Right kidney (tissue), 1 donor: ENCODE results near the gene PF4V1.

ENCODE experiments used
- DNase-seq: peaks from one replicate; pipeline ENCODE4 v3.0.0-alpha.2; 2016

The PF4V1 gene

DNA sequence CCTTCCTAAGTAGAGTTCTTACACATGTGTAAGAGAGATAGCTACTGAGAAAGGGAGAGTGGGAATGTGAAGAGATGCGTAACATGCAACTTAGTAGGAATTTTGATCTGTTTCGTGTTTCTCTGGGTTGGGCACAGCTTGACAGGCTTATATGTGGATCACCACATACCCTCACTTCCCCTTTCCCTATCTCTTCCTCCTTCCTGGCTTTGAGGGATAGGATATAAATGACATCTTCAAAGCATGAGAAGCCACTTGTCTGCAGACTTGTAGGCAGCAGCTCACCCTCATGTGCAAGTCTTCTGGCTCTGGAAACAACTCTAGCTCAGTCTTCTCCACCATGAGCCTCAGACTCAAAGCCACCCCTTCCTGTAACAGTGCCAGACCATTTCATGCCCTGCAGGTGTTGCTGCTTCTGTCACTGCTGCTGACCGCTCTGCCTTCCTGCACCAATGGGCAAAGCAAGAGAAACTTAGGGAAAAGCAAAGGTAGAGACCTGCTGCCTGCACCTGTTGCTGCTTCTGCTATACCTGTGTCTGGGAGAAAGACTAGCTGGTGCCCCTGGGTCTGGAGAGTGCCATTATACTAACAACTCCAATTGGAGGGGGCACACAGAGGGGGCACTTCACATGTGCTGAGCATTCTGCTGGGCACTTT lies 5.4 kb upstream of the PF4V1 start:
- no peak for DNase-seq

DNA sequence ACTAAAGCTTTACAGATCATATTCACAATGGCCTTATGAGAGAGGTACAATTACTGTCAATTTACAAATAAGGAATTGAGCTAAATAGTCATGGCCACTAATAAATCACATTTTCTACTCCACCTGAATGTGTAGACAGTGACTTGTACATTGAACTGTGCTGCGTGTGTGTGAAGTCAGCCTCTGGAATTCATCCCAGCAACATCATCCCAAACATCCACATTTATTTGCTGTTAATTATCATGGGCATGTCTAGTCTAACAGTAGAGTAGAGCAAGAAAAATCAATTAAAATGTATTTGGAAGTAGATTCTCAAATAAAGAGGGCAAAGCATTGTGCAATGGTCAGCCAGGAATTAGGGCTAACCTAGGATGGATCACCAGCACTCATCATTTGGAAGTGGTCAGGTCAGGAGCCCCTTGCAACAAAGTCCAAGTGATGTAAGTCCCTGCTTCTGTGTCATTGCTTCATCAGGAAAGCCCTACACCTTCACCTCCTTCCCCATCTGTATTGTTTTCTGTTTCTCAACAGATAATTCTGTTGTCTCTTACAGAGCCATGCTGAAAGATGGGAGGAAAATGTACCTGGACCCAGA lies 4.8 kb upstream of the PF4V1 start:
- DNase-seq: no peak

DNA sequence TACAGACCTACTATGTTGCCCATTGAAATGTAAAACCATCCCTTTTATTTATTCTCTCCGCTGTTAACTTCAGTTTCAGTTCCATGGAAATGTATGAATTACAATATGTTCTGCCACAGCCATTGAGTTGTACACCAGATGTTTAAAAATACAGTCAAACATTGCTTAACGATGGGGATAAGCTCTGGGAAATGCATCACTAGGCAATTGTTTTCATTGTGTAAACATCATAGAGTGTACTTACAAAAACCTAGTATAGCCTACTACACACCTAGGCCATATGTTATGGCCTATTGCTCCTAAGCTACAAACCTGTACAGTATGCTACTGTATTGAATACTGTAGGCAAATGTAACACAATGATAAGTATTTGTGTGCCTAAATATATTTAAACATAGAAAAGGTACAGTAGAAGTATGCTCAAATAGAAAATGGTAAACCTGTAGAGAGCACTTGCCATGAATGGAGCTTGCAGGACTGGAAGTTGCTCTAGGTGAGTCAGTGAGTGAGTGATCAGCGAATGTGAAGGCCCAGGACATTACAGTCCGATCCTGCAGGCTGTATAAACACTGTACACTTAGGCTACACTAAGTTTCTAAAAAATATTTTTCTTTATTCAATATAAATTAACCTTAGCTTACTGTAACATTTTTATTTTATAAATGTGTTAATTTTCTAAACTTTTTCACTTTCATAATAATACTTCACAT lies 2.7 kb upstream of the PF4V1 start:
- DNase-seq: no peak

DNA sequence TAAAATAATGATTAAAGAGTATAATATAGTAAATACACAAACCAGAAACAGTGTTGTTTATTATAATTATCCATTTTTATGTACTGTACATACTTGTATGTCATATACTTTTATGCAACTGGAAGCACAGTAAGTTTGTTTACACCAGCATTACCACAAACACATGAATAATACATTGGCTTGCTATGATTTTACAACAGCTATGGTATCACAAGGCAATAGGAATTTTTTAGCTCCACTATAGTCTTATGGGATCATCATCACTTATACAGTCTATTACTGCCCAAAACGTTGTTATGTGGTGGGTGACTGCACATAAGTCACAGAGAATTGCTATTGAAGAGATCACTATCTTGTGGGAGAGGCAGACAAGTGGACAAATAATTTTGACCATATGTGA lies 1.8 kb upstream of the PF4V1 start:
- no peak for DNase-seq

GRCh38 chr4:73852771-73853170 lies 325 bp upstream of the PF4V1 start:
- no peak for DNase-seq

DNA sequence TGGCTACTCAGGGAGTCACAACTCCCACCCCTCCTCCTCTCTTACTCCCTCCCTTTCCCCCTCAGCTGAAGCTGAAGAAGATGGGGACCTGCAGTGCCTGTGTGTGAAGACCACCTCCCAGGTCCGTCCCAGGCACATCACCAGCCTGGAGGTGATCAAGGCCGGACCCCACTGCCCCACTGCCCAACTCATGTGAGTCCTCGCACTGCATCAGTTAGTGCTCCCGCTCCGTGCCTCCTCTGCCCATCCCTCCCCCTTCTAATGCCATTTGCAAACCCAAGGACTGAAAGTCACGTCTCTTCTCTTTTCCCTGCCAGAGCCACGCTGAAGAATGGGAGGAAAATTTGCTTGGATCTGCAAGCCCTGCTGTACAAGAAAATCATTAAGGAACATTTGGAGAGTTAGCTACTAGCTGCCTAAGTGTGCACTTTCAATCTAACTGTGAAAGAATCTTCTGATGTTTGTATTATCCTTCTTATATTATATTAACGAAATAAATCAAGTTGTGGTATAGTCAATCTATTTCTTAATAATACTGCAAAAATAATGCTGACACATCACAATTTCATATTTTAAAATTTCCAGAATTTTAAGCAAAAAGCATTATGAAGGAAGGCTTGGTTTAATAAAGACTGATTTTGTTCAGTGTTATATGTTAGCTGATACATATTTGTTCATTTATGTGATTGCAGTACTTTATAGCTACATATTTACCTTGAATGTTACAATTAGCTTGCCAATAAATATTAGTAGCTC lies 800 bp downstream of the PF4V1 start:
- DNase-seq: no peak

GRCh38 chr4:73855406-73855805 lies 2.3 kb downstream of the PF4V1 start:
- no peak for DNase-seq

GRCh38 chr4:73856518-73856917 lies 3.4 kb downstream of the PF4V1 start:
- no peak for DNase-seq

DNA sequence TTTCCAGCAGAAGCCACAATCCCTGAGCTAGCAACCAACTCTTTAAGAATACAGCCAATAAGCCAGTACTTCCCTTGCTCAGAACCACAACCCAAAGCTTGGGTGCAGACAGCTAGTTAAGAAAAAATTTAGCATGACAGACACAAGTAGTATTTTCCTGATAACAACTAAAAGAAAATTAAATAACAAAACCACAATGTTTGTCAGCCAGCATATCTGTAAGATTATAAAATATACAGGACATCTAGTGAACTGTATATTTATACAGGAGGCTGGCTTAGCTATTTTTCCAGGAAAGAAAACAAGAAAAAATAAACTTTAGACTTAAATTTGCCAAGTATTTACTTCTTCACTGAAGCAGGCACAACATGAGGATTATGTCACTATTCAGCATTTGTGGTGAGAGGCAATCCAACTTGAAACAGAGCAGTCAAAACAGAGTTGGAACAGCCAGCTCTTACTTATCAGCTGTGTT lies 6.6 kb downstream of the PF4V1 start:
- no peak for DNase-seq

GRCh38 chr4:73860181-73860580 lies 7.1 kb downstream of the PF4V1 start:
- no peak for DNase-seq

DNA sequence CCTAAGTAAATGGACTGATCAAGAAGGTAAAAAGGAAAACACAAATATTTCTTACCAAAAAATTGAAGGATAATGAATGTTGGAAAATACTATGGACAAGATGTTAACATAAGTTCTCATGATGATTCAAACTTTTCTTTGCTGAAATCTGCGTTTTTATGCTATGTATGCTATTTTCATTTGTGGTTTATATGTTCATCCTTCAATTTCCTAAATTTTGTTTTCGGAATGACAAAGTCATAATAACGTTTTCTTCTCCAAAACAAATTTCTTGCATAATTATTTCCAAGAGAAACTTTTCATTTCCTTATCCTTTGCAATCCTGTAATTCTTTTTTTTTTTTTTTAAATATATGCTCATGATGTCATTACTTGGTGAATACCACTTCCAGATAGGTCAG lies 7.8 kb downstream of the PF4V1 start:
- DNase-seq: no peak

- no peak for DNase-seq
Measured at GRCh38 chr4:73862322-73862721, 9.2 kb downstream of the PF4V1 start.

DNA sequence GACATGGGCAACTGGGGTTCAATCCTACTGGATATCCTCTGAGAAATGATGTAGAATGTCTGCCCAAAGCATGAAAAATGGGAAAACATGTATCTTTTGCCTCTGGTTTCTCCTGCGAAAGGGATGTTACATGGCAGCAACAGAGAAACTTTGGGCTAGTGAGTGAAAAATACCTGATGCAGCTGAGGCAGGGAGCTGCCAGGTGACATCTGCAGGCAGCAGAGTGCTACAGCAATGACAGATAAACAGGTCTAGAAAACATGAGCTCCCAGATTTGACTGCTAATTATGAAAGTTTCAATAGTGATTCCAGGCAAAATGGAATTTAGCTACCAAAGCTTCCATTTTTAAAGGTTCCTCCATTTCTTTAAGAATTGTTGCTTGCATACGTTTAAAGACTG lies 11.3 kb downstream of the PF4V1 start:
- no peak for DNase-seq

DNA sequence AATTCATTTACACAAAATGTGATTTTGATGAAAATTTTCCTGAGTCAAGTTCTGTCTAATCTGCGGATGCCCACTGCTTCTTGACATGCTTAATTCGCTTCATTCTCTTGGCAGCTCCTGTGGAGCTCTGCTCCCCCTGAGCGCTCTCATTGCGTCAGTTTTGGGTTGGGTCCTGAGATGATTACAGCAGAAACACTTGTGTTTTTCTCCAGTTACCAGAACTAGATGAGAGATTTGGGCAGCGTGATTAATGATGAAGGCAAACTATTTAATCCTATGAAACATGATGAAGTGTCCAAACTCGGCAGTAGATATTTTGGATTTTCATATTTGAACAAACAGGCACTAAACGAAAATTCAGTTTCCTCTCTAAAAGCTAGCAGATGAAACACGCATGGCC lies 11.9 kb downstream of the PF4V1 start:
- DNase-seq: no peak

DNA sequence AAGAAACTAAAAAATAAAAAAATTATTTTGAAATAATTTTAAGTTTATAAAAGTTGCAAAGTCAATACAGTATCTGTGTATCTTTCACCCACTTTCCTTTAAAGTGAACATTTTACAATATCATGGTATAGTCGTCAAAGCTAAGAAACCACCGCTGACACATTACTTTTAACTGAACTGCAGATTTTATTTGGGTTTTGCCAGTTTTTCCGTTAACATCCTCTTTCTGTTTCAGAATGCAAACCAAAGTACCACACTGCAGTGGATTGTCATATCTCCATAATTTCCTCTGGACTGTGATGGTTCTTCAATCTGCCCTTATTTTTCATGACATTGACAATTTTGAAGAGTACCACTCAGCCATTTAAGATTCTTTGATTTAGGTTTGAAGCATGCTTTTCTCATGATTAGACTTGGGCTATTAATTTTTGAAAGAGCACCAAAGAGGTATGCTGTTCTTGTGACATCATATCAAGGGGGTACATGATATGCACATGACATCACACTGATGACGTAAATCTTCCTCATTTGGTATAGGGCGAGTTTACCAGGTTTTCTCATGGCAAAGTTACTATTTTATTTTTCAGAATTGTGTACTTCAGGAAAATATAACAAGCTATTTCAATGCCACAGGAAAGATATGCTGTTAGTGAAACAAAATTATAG lies 12.5 kb downstream of the PF4V1 start:
- DNase-seq: no peak

GRCh38 chr4:73866246-73866645 lies 13.2 kb downstream of the PF4V1 start:
- no peak for DNase-seq

- DNase-seq: no peak
Measured at GRCh38 chr4:73867783-73868182, 14.7 kb downstream of the PF4V1 start.

GRCh38 chr4:73868206-73869129 lies 15.4 kb downstream of the PF4V1 start:
- no peak for DNase-seq

DNA sequence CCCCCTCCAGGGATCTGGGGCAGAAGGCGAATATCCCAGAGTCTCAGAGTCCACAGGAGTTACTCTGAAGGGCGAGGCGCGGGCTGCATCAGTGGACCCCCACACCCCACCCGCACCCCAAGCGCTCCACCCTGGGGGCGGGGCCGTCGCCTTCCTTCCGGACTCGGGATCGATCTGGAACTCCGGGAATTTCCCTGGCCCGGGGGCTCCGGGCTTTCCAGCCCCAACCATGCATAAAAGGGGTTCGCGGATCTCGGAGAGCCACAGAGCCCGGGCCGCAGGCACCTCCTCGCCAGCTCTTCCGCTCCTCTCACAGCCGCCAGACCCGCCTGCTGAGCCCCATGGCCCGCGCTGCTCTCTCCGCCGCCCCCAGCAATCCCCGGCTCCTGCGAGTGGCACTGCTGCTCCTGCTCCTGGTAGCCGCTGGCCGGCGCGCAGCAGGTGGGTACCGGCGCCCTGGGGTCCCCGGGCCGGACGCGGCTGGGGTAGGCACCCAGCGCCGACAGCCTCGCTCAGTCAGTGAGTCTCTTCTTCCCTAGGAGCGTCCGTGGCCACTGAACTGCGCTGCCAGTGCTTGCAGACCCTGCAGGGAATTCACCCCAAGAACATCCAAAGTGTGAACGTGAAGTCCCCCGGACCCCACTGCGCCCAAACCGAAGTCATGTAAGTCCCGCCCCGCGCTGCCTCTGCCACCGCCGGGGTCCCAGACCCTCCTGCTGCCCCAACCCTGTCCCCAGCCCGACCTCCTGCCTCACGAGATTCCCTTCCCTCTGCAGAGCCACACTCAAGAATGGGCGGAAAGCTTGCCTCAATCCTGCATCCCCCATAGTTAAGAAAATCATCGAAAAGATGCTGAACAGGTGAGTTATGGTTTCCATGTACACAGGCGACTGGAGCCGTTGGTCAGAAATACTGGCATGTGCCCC lies 16.3 kb downstream of the PF4V1 start, which contains the start of gene CXCL1:
Gene CXCL1 (plus strand): TSS at position 264 of the 926 bp plus-strand sequence. CDS start 78 bp downstream, at position 342.
- DNase-seq: peak; percentile 74

GRCh38 chr4:73870260-73870659 lies 17.2 kb downstream of the PF4V1 start:
- DNase-seq: no peak
